H9 (cell line): ENCODE data around the gene PYDC1. TPM values are rescaled to one million over a fixed set of nuclear protein-coding genes. Genes with fewer than 3 reads are reported as not detected.
A peak's percentile ranks its signal among the peaks of the same experiment; 100 is the strongest.

Experiments
- DNase-seq: peaks from one replicate; pipeline ENCODE4 v3.0.0-alpha.2; 2017
- H2AFZ ChIP-seq: one replicate; pipeline ENCODE4 v1.6.1; 2013; ENCODE audit warnings: mild to moderate bottlenecking, low read length, control low read depth, moderate library complexity
- H2AK5ac ChIP-seq: 2 replicates; pipeline ENCODE4 v1.6.1; 2013; ENCODE audit warnings: low read length, control low read depth, mixed read lengths; ENCODE audit not compliant: insufficient read length
- H2BK120ac ChIP-seq: one replicate; pipeline ENCODE4 v1.6.1; 2013; ENCODE audit warnings: low read depth, mild to moderate bottlenecking, low read length, control low read depth, inconsistent platforms; ENCODE audit not compliant: poor library complexity, severe bottlenecking
- H2BK12ac ChIP-seq: 2 replicates; pipeline ENCODE4 v1.6.1; 2013; ENCODE audit warnings: low read length, control low read depth, mixed read lengths, low read depth; ENCODE audit not compliant: insufficient read length
- H2BK15ac ChIP-seq: 2 replicates; pipeline ENCODE4 v1.6.1; 2013; ENCODE audit warnings: low read depth, low read length, control low read depth
- H2BK20ac ChIP-seq: one replicate; pipeline ENCODE4 v1.6.1; 2013; ENCODE audit warnings: low read depth, mild to moderate bottlenecking, low read length, control low read depth, inconsistent platforms; ENCODE audit not compliant: poor library complexity, severe bottlenecking
- H2BK5ac ChIP-seq: 2 replicates; pipeline ENCODE4 v1.6.1; 2013; ENCODE audit warnings: low read length, control low read depth, mixed read lengths; ENCODE audit not compliant: insufficient read length
- H3K14ac ChIP-seq: 2 replicates; pipeline ENCODE4 v1.6.1; 2013; ENCODE audit warnings: low read length, control low read depth; ENCODE audit not compliant: insufficient read depth
- H3K18ac ChIP-seq: 2 replicates; pipeline ENCODE4 v1.6.1; 2013; ENCODE audit warnings: low read depth, mild to moderate bottlenecking, mixed read lengths, low read length, control low read depth; ENCODE audit not compliant: insufficient read length
- H3K23ac ChIP-seq: 2 replicates; pipeline ENCODE4 v1.6.1; 2013; ENCODE audit warnings: low read length, control low read depth, mixed read lengths, low read depth; ENCODE audit not compliant: insufficient read length
- H3K23me2 ChIP-seq: 2 replicates; pipeline ENCODE4 v1.6.1; 2013; ENCODE audit warnings: low read depth, mild to moderate bottlenecking, mixed read lengths, low read length, control low read depth; ENCODE audit not compliant: insufficient read length, poor library complexity, severe bottlenecking
- H3K27ac ChIP-seq: 2 replicates; pipeline ENCODE4 v1.5.1; 2013; ENCODE audit warnings: low read length, control low read depth, mixed read lengths, low read depth; ENCODE audit not compliant: insufficient read length
- H3K27me3 ChIP-seq: 2 replicates; pipeline ENCODE4 v1.6.1; 2013; ENCODE audit warnings: low read length, control low read depth, inconsistent platforms; ENCODE audit not compliant: insufficient read depth
- H3K4ac ChIP-seq: 2 replicates; pipeline ENCODE4 v1.6.1; 2013; ENCODE audit warnings: low read depth, mild to moderate bottlenecking, control low read depth, inconsistent platforms, low read length, moderate library complexity
- H3K4me1 ChIP-seq: 2 replicates; pipeline ENCODE4 v1.6.1; 2013; ENCODE audit warnings: low read length, control low read depth, inconsistent platforms; ENCODE audit not compliant: insufficient read depth
- H3K4me2 ChIP-seq: 2 replicates; pipeline ENCODE4 v1.6.1; 2013; ENCODE audit warnings: low read length, control low read depth, mixed read lengths; ENCODE audit not compliant: insufficient read length, insufficient read depth
- H3K56ac ChIP-seq: 2 replicates; pipeline ENCODE4 v1.6.1; 2013; ENCODE audit warnings: low read depth, mild to moderate bottlenecking, mixed read lengths, low read length, control low read depth; ENCODE audit not compliant: insufficient read length
- H3K79me1 ChIP-seq: 2 replicates; pipeline ENCODE4 v1.6.1; 2013; ENCODE audit warnings: low read depth, mild to moderate bottlenecking, moderate library complexity, low read length, control low read depth, inconsistent platforms; ENCODE audit not compliant: insufficient read depth, poor library complexity, severe bottlenecking
- H3K79me2 ChIP-seq: 2 replicates; pipeline ENCODE4 v1.6.1; 2013; ENCODE audit warnings: low read length, control low read depth, inconsistent platforms; ENCODE audit not compliant: insufficient read depth
- H3K9ac ChIP-seq: 2 replicates; pipeline ENCODE4 v1.6.1; 2013; ENCODE audit warnings: low read length, control low read depth, mixed read lengths; ENCODE audit not compliant: insufficient read length; ENCODE audit errors: extremely low read depth
- H3K9me3 ChIP-seq: one replicate; pipeline ENCODE4 v1.6.1; 2013; ENCODE audit warnings: low read depth, low read length, inconsistent platforms; ENCODE audit not compliant: control insufficient read depth
- H3T11ph ChIP-seq: one replicate; pipeline ENCODE4 v1.6.1; 2013; ENCODE audit warnings: mild to moderate bottlenecking, low read length, control low read depth, inconsistent platforms
- H4K20me1 ChIP-seq: one replicate; pipeline ENCODE4 v1.6.1; 2013; ENCODE audit not compliant: control insufficient read depth, insufficient read length, insufficient read depth
- H4K5ac ChIP-seq: 2 replicates; pipeline ENCODE4 v1.6.1; 2013; ENCODE audit warnings: low read depth, mild to moderate bottlenecking, mixed read lengths, low read length, control low read depth; ENCODE audit not compliant: insufficient read length
- H4K8ac ChIP-seq: replicated peaks from 2 replicates; pipeline ENCODE4 v1.6.1; 2013; ENCODE audit warnings: low read length, control low read depth, mixed read lengths, low read depth; ENCODE audit not compliant: insufficient read length
- H4K91ac ChIP-seq: 2 replicates; pipeline ENCODE4 v1.6.1; 2013; ENCODE audit warnings: low read depth, mild to moderate bottlenecking, moderate library complexity, mixed read lengths, low read length, control low read depth; ENCODE audit not compliant: insufficient read length
- H3K27ac Mint-ChIP-seq, 3 experiments: 2 replicates in 2 of 3; 3 replicates in 1 of 3; pipeline ENCODE4 v1.8.0; 2020 to 2021; ENCODE audit warnings: mixed read lengths in 3 of 3, mild to moderate bottlenecking in 1 of 3, moderate library complexity in 1 of 3
- H3K27me3 Mint-ChIP-seq: 2 replicates; pipeline ENCODE4 v1.8.0; 2021; ENCODE audit warnings: low read depth, mild to moderate bottlenecking, moderate library complexity, mixed read lengths
- H3K36me3 Mint-ChIP-seq, 3 experiments: 2 replicates in 2 of 3; 3 replicates in 1 of 3; pipeline ENCODE4 v1.8.0; 2020 to 2021; ENCODE audit warnings: low read depth in 3 of 3, mixed read lengths in 3 of 3; ENCODE audit not compliant: insufficient read depth in 1 of 3
- H3K4me1 Mint-ChIP-seq, 2 experiments: 2 replicates each; pipeline ENCODE4 v1.8.0; 2020; ENCODE audit warnings: mixed read lengths in 2 of 2
- H3K4me3 Mint-ChIP-seq, 2 experiments: 2 replicates in 1 of 2; 3 replicates in 1 of 2; pipeline ENCODE4 v1.8.0; 2020 to 2021; ENCODE audit warnings: mild to moderate bottlenecking in 2 of 2, mixed read lengths in 2 of 2, moderate library complexity in 1 of 2
- H3K9me3 Mint-ChIP-seq, 2 experiments: 2 replicates in 1 of 2; 3 replicates in 1 of 2; pipeline ENCODE4 v1.8.0; 2020; ENCODE audit warnings: mild to moderate bottlenecking in 2 of 2, mixed read lengths in 2 of 2, moderate library complexity in 1 of 2
- CTCF ChIP-seq: fragments of 200-600 bp; sonication (generic); conservative IDR thresholded peaks from 3 replicates; pipeline ENCODE4 v1.8.0; 2021; ENCODE audit warnings: antibody characterized with exemption, mild to moderate bottlenecking
- WGBS: extraction: QIAGEN DNeasy Blood & Tissue Kit; methylation state at CpG from one replicate; pipeline ENCODE4 v1.1.7; 2013; ENCODE audit warnings: missing lambda C conversion rate, low lambda C conversion rate, mixed read lengths; ENCODE audit not compliant: insufficient read length; ENCODE audit errors: extremely low coverage; 5-methylcytosine and 5-hydroxymethylcytosine counted together
- total RNA-seq: library from RNA; stranded (reverse); gene quantifications from 2 replicates; pipeline ENCODE4 v1.2.1, GENCODE V29; 2021

The PYDC1 gene
- total RNA-seq, 1 experiment from 2014 or later, result 0.70 TPM

- Histone ChIP-seq H3K4me2 (no peak overlapping the region), H3K4me1 (no peaks in the 10 kb centered on the region), H3K27me3 (no peaks in the 10 kb centered on the region), H2BK20ac (no peak overlapping the region), H2BK5ac (no peak overlapping the region), H3K23ac (no peak overlapping the region), H3K79me2 (0 out of 2 replicates have a peak, but pooled peaks cover 2% of the 10 kb centered on the region), H3K56ac (no peak overlapping the region), H4K91ac (no peak overlapping the region), H3K14ac (no peak overlapping the region), H3K9ac (no peak overlapping the region), H3K4ac (no peak overlapping the region), H2BK12ac (no peak overlapping the region), H4K5ac (no peak overlapping the region), H4K20me1 (no peaks in the 10 kb centered on the region), H2AFZ (no peak overlapping the region), H3K27ac (no peak overlapping the region), H2AK5ac (no peak overlapping the region), H3K23me2 (no peaks in the 10 kb centered on the region), H4K8ac (no peak overlapping the region), H3K79me1 (no peaks in the 10 kb centered on the region), H2BK120ac (no peak overlapping the region), H3K18ac (no peak overlapping the region), H2BK15ac (no peak overlapping the region), H3K9me3 (no peaks in the 10 kb centered on the region), H3T11ph (no peak overlapping the region)
- DNase-seq, result no peak
- H3K4me1 Mint-ChIP-seq, result peaks cover 0 to 5% of the 10 kb centered on the region in 2 experiments; a peak in 1 of 4 replicates
- H3K9me3 Mint-ChIP-seq, result no peaks in the 10 kb centered on the region
- peaks cover 54 to 89% (median 75%) of the 10 kb centered on the region in 3 experiments for H3K36me3 Mint-ChIP-seq
- no peak for TF ChIP-seq CTCF
- no peaks in the 10 kb centered on the region; the same call in 1 of the 2 replicates for H3K27me3 Mint-ChIP-seq
- no peak overlapping the region; a peak in 1 of 5 replicates for H3K4me3 Mint-ChIP-seq
- H3K27ac Mint-ChIP-seq, result peak overlapping the region in 1 of 3 experiments; percentile 32; a peak in 1 of 7 replicates
- no CpG with 5 or more reads among the region's 7 CpGs for WGBS
Observed at GRCh38 chr16:31194898-31195297, 22.0 kb downstream of the PYDC1 start.
